Kidney (tissue), 14 donors: ENCODE results near the gene KIAA1328. TPM values are rescaled to one million over a fixed set of nuclear protein-coding genes. Genes with fewer than 3 reads are reported as not detected.

Experiments
- DNase-seq, 5 donors: peaks; one replicate each; pipeline ENCODE4 v3.0.0-alpha.2; 2013 to 2020
- FAIRE-seq: peaks from 2 replicates; lab custom pipeline; 2012; peaks lifted over from hg19 to GRCh38; lab: Jason Lieb, UNC
- H3K27ac ChIP-seq, 2 donors: one replicate each; pipeline ENCODE4 v1.7.0; 2013; ENCODE audit warnings: low read depth in 2 of 2, low read length in 2 of 2, inconsistent platforms in 1 of 2
- H3K27me3 ChIP-seq: one replicate; pipeline ENCODE4 v1.7.1; 2013; ENCODE audit warnings: low read length, inconsistent platforms; ENCODE audit not compliant: control insufficient read depth, insufficient read depth
- H3K36me3 ChIP-seq, 3 donors: one replicate each; pipeline versions ENCODE4 v1.7.0 to v1.7.1; 2013; ENCODE audit warnings: low read length in 3 of 3, control low read depth in 1 of 3, inconsistent platforms in 1 of 3; ENCODE audit not compliant: insufficient read depth in 3 of 3, control insufficient read depth in 2 of 3
- H3K4me1 ChIP-seq, 3 donors: one replicate each; pipeline versions ENCODE4 v1.7.0 to v1.7.1; 2013; ENCODE audit warnings: low read length in 3 of 3, inconsistent platforms in 1 of 3, low read depth in 1 of 3; ENCODE audit not compliant: control insufficient read depth in 2 of 3, insufficient read depth in 2 of 3
- H3K4me3 ChIP-seq, 3 donors: one replicate each; pipeline versions ENCODE4 v1.7.0 to v1.8.1; 2013; ENCODE audit warnings: low read length in 3 of 3, control low read depth in 1 of 3, inconsistent platforms in 1 of 3
- H3K9ac ChIP-seq, 3 donors: one replicate each; pipeline versions ENCODE4 v1.7.0 to v1.7.1; 2013; ENCODE audit warnings: low read length in 3 of 3, control low read depth in 1 of 3, inconsistent platforms in 1 of 3
- H3K9me3 ChIP-seq, 3 donors: one replicate each; pipeline versions ENCODE4 v1.7.0 to v1.7.1; 2013; ENCODE audit warnings: low read length in 3 of 3, control low read depth in 1 of 3, inconsistent platforms in 1 of 3; ENCODE audit not compliant: control insufficient read depth in 2 of 3, insufficient read depth in 1 of 3
- CTCF ChIP-seq: IDR thresholded peaks from 3 replicates; pipeline ENCODE4 v1.5.1; 2012; ENCODE audit warnings: mild to moderate bottlenecking, moderate library complexity, borderline replicate concordance; ENCODE audit not compliant: insufficient read depth; ENCODE audit errors: extremely low read depth
- intact Hi-C: fragments of 100-400 bp; cut with DNase I; formaldehyde crosslinking; loops from one replicate; pipeline ENCODE4 v1.11.1; 2022
- polyA plus RNA-seq: library from polyadenylated mRNA; stranded (reverse); fragments of 350-450 nt; fragmentation: Illumina TruSeq; extraction: RNeasy Lipid Tissue Mini Kit (QIAGEN cat#74804); gene quantifications from one replicate; pipeline ENCODE4 v1.2.3, GENCODE V29; 2014; ENCODE audit warnings: low read depth, low replicate concordance; ENCODE audit not compliant: insufficient read depth
- total RNA-seq: library from RNA; stranded (reverse); fragmentation: NEBNext Ultra II Directional; extraction: Animal tissue kit (Norgen Biotek cat#: 25700); gene quantifications from one replicate; pipeline ENCODE4 v1.2.1, GENCODE V29; 2021
- donor health status: control.
- donor health status: control.
- donor health status: control.
- donor health status: control.
- donor health status: control.
- donor health status: DM: yes; HTN: yes; CAD: no.
- donor health status: Normal renal cell carcinoma (clear cell type).

KIAA1328 gene
- total and polyA plus RNA-seq, 2 donors from 2014 or later: 2.7 to 11.6 TPM

DNA sequence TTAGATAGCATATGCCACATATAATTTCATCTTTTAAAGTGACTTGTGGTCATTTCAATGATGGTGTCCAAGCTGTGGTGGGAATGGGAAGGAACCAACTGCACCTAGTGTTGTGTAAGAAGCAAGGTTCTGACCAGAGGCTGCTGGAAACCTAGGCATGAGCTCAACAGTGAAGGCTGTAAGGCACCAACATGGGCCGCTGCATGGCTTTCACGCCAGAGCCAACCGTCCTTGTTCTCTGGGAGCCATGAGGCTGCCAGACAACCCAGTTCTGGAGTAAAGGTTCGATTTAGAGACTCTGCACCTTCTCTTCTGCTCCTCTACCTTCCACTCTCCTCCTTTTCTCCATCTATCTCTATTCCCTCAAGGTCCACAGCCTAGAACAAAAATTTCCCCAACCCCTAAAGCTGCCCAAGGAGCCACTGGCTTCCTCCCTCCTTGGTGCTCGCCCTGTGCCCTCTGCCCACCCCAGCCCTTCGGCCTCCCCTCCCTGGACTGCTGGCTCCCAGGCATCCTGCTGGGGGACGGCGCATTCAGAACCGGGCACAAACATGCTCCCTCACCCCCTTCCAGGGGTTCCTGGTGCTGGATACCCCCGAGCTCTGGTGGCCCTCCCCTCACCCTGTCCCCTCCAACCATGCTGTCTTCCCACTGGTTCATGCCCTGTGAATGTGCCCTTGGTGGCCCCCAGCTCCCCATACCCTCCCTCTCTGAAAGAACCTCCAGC is 431.6 kb downstream of the KIAA1328 start:
- intact Hi-C loops: no loop called here
- no peak for DNase-seq
- FAIRE-seq: no peak
- TF ChIP-seq CTCF: no peak
- no peaks in the 10 kb centered on the region for H3K9me3 ChIP-seq
- H3K9ac ChIP-seq: no peak overlapping the region
- no peaks in the 10 kb centered on the region for H3K4me1 ChIP-seq
- H3K36me3 ChIP-seq: no peaks in the 10 kb centered on the region
- H3K27ac ChIP-seq: no peak overlapping the region
- no peaks in the 10 kb centered on the region for H3K27me3 ChIP-seq
- H3K4me3 ChIP-seq: no peak overlapping the region

DNA sequence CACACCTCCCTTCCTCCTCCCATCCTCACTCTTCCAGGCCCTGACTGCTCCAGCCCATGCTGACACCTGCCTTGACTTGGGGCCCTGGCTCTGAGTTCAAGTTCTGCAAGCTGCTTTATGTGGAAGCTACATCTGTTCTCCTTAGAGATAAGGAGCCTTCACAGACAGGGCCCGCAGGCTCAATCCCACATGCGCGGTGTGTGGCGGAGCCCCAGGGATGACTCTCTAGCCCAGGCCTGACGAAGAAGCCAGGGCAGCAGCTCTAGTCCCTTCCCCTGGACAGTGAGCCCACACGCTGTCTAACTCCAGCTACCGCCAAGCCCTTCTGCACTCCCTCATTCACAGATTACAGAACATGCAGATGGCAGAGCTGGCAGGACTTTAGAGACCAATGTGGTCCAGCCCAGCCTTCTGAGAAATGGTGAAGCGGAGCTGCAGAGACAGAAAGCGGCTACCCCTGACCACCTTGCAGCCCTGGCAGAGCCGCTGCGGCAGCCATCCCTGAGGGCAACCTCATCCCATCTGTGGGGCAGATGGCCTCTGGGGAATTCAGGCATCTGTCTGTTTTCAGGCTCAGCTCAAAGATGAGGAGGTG is 432.4 kb downstream of the KIAA1328 start:
- Histone ChIP-seq H3K4me1 (no peaks in the 10 kb centered on the region), H3K27ac (no peak overlapping the region), H3K36me3 (no peaks in the 10 kb centered on the region), H3K9ac (no peak overlapping the region), H3K4me3 (no peak overlapping the region), H3K27me3 (no peaks in the 10 kb centered on the region), H3K9me3 (no peaks in the 10 kb centered on the region)
- intact Hi-C loops: no loop called here
- DNase-seq (no peak), FAIRE-seq (no peak)
- TF ChIP-seq CTCF: no peak

- Histone ChIP-seq H3K9me3 (no peaks in the 10 kb centered on the region), H3K9ac (no peak overlapping the region), H3K36me3 (no peaks in the 10 kb centered on the region), H3K4me1 (no peaks in the 10 kb centered on the region), H3K27me3 (no peaks in the 10 kb centered on the region), H3K4me3 (no peak overlapping the region), H3K27ac (no peak overlapping the region)
- FAIRE-seq (no peak), DNase-seq (no peak)
- no peak for TF ChIP-seq CTCF
- intact Hi-C loops: no loop called here
Measured at GRCh38 chr18:37261988-37262387, 433.1 kb downstream of the KIAA1328 start.
